Keratinocyte (primary cell): ENCODE data around the gene ZNF597. TPM values are rescaled to one million over a fixed set of nuclear protein-coding genes. Genes with fewer than 3 reads are reported as not detected.

ENCODE experiments used
- DNase-seq: peaks from one replicate; pipeline ENCODE4 v3.0.0-alpha.2; 2011; ENCODE audit warnings: low read depth, missing footprints, low spot score
- FAIRE-seq: peaks from 2 replicates; lab custom pipeline; 2011; peaks lifted over from hg19 to GRCh38; lab: Jason Lieb, UNC
- H2AFZ ChIP-seq: 2 replicates; pipeline ENCODE4 v1.6.0; 2012; ENCODE audit warnings: low read length, control low read depth, inconsistent platforms; ENCODE audit not compliant: control insufficient read depth
- H3K27ac ChIP-seq: 2 replicates; pipeline ENCODE4 v1.5.1; 2011; ENCODE audit warnings: low read length; ENCODE audit not compliant: control insufficient read depth, insufficient read depth
- H3K27me3 ChIP-seq: 3 replicates; pipeline ENCODE4 v1.6.0; 2011; ENCODE audit warnings: low read length; ENCODE audit not compliant: control insufficient read depth, insufficient read depth; ENCODE audit errors: extremely low read depth
- H3K36me3 ChIP-seq, 2 experiments: 2 replicates in 1 of 2; 3 replicates in 1 of 2; pipeline ENCODE4 v1.5.1; 2011; ENCODE audit warnings: low read length in 2 of 2, mild to moderate bottlenecking in 1 of 2; ENCODE audit not compliant: control insufficient read depth in 2 of 2, insufficient read depth in 2 of 2; ENCODE audit errors: extremely low read depth in 1 of 2
- H3K4me1 ChIP-seq: 3 replicates; pipeline ENCODE4 v1.5.1; 2011; ENCODE audit warnings: low read length; ENCODE audit not compliant: control insufficient read depth, insufficient read depth; ENCODE audit errors: extremely low read depth
- H3K4me2 ChIP-seq: 3 replicates; pipeline ENCODE4 v1.6.0; 2011; ENCODE audit warnings: low read depth, low read length; ENCODE audit not compliant: control insufficient read depth, insufficient read depth; ENCODE audit errors: extremely low read depth
- H3K4me3 ChIP-seq, 3 experiments: fragments of 200-600 bp in 1 of 3; sonication (generic) in 1 of 3; 2 replicates in 2 of 3; 3 replicates in 1 of 3; pipeline ENCODE4 v1.5.1; 2011 to 2016; ENCODE audit warnings: low read length in 3 of 3, mild to moderate bottlenecking in 3 of 3, control low read depth in 2 of 3, inconsistent platforms in 1 of 3, low read depth in 1 of 3, mixed read lengths in 1 of 3, mixed run types in 1 of 3, moderate library complexity in 1 of 3; ENCODE audit not compliant: control insufficient read depth in 2 of 3, insufficient read depth in 2 of 3; ENCODE audit errors: extremely low read depth in 1 of 3
- H3K79me2 ChIP-seq: 2 replicates; pipeline ENCODE4 v1.6.0; 2012; ENCODE audit warnings: low read length; ENCODE audit not compliant: control insufficient read depth, insufficient read depth
- H3K9ac ChIP-seq: 3 replicates; pipeline ENCODE4 v1.6.0; 2011; ENCODE audit warnings: low read length; ENCODE audit not compliant: control insufficient read depth, insufficient read depth; ENCODE audit errors: extremely low read depth
- H3K9me1 ChIP-seq: 3 replicates; pipeline ENCODE4 v1.6.0; 2011; ENCODE audit warnings: low read length; ENCODE audit not compliant: control insufficient read depth, insufficient read depth; ENCODE audit errors: extremely low read depth
- H3K9me3 ChIP-seq: 2 replicates; pipeline ENCODE4 v1.5.1; 2012; ENCODE audit warnings: low read depth, low read length; ENCODE audit not compliant: control insufficient read depth
- H4K20me1 ChIP-seq: 3 replicates; pipeline ENCODE4 v1.6.0; 2011; ENCODE audit warnings: low read length; ENCODE audit not compliant: control insufficient read depth, insufficient read depth; ENCODE audit errors: extremely low read depth
- EZH2 ChIP-seq: IDR thresholded peaks from one replicate; pipeline ENCODE4 v1.6.1; 2012; ENCODE audit warnings: inconsistent platforms, mild to moderate bottlenecking, low read length, moderate library complexity
- dilution Hi-C: fragments of 300-500 bp; cut with MboI; formaldehyde crosslinking; loops from one replicate; pipeline ENCODE4 v1.7.0; 2020; ENCODE audit warnings: low sequenced_read_pairs; ENCODE audit not compliant: extremely low pct_ligation_motif_present
- polyA plus RNA-seq, 5 experiments: library from polyadenylated mRNA; depleted of rRNA in 3 of 5; stranded (reverse) in 3 of 5; stranded (forward) in 1 of 5; unstranded in 1 of 5; fragments of >200 nt; gene quantifications; 1 replicate in 1 of 5; 2 replicates in 3 of 5; 3 replicates in 1 of 5; pipeline versions ENCODE4 v1.2.1 to v1.2.3, GENCODE V29; 2011 to 2012; ENCODE audit warnings: missing spikeins in 2 of 5, low read depth in 1 of 5, low replicate concordance in 1 of 5
- TF ChIP-seq, protein P1 (sequence below), 3 experiments: IDR thresholded peaks in 1 of 3; conservative IDR thresholded peaks in 1 of 3; optimal IDR thresholded peaks in 1 of 3; 2 replicates in 2 of 3; 3 replicates in 1 of 3; pipeline versions ENCODE3 to v1.5.1; 2011; ENCODE audit warnings: low read length in 3 of 3, mild to moderate bottlenecking in 3 of 3, moderate library complexity in 2 of 3, control low read depth in 1 of 3, inconsistent platforms in 1 of 3; ENCODE audit not compliant: insufficient read depth in 2 of 3; ENCODE audit errors: extremely low read depth in 1 of 3

Gene ZNF597
- polyA plus RNA-seq, 1 donor (not counting 4 experiments of a cell fraction or from before 2014, with no cell fraction given), result 1.7 TPM

DNA sequence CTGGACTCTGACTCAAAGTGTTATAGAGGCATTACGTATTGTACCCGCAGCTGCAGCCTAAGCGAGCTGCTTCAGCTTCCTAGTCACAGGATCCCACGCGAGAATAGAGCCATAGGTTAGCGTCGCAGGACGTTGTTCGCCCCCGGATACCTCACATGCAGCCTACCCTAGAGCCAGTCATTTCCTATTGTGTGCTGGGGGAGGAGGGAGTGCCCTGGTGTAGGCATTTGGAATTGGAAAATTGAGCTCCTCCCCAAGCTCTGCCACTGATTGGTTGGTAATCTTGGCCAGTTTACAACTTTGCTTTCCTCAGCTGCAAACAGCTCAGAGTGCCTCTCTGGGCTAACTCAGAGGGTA is 706 bp upstream of the ZNF597 start:
- H3K27me3 ChIP-seq, result no peaks in the 10 kb centered on the region
- peak overlapping the region; percentile 91 for H3K9ac ChIP-seq
- peak overlapping the region; percentile 83 for H3K27ac ChIP-seq
- dilution Hi-C loops, result no loop called here
- DNase-seq, result no peak
- H3K9me1 ChIP-seq, result no peaks in the 10 kb centered on the region
- H3K4me3 ChIP-seq, result peak overlapping the region; percentile 56 to 76 (median 66)
- H3K4me2 ChIP-seq, result peak overlapping the region; percentile 26
- peaks cover 4% of the 10 kb centered on the region for H3K4me1 ChIP-seq
- H4K20me1 ChIP-seq, result no peaks in the 10 kb centered on the region
- no peak for FAIRE-seq
- peaks cover 35% of the 10 kb centered on the region for H3K79me2 ChIP-seq
- no peaks in the 10 kb centered on the region for H3K36me3 ChIP-seq
- H2AFZ ChIP-seq, result peak overlapping the region; percentile 11
- no peaks in the 10 kb centered on the region for H3K9me3 ChIP-seq
- TF ChIP-seq, protein P1, sequence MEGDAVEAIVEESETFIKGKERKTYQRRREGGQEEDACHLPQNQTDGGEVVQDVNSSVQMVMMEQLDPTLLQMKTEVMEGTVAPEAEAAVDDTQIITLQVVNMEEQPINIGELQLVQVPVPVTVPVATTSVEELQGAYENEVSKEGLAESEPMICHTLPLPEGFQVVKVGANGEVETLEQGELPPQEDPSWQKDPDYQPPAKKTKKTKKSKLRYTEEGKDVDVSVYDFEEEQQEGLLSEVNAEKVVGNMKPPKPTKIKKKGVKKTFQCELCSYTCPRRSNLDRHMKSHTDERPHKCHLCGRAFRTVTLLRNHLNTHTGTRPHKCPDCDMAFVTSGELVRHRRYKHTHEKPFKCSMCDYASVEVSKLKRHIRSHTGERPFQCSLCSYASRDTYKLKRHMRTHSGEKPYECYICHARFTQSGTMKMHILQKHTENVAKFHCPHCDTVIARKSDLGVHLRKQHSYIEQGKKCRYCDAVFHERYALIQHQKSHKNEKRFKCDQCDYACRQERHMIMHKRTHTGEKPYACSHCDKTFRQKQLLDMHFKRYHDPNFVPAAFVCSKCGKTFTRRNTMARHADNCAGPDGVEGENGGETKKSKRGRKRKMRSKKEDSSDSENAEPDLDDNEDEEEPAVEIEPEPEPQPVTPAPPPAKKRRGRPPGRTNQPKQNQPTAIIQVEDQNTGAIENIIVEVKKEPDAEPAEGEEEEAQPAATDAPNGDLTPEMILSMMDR (optimal IDR thresholded peaks at IDR 0.05 in 1 of 3, IDR thresholded peaks at IDR 0.05 in 1 of 3, conservative IDR thresholded peaks at IDR 0.05 in 1 of 3; ENCODE audit: extremely low read depth in 1 of 3, insufficient read depth in 2 of 3, low read length in 3 of 3), result no peak
- TF ChIP-seq EZH2, result no peak

- Histone ChIP-seq H3K4me1 (peaks cover 4% of the 10 kb centered on the region), H3K79me2 (peaks cover 13% of the 10 kb centered on the region), H3K9me1 (no peaks in the 10 kb centered on the region), H3K9me3 (no peaks in the 10 kb centered on the region), H3K4me3 (no peak overlapping the region), H2AFZ (no peak overlapping the region), H3K27me3 (no peaks in the 10 kb centered on the region), H3K27ac (no peak overlapping the region), H3K36me3 (peaks cover 0 to 2% of the 10 kb centered on the region in 2 experiments), H3K4me2 (no peak overlapping the region), H3K9ac (no peak overlapping the region), H4K20me1 (no peaks in the 10 kb centered on the region)
- FAIRE-seq (no peak), DNase-seq (no peak)
- TF ChIP-seq, protein P1 (optimal IDR thresholded peaks at IDR 0.05 in 1 of 3, IDR thresholded peaks at IDR 0.05 in 1 of 3, conservative IDR thresholded peaks at IDR 0.05 in 1 of 3; ENCODE audit: extremely low read depth in 1 of 3, insufficient read depth in 2 of 3, low read length in 3 of 3), result no peak
- TF ChIP-seq EZH2, result no peak
- dilution Hi-C loops, result no loop called here
These were observed 3.7 kb downstream of the ZNF597 start for GRCh38 chr16:3439637-3440036.
